GM12891 (cell line): ENCODE data around the gene PXMP4.

Experiments
- PAX5 ChIP-seq: IDR thresholded peaks from 2 replicates; pipeline ENCODE4 v1.6.1; 2011; ENCODE audit warnings: low read length, moderate library complexity, mild to moderate bottlenecking; ENCODE audit not compliant: insufficient read depth, severe bottlenecking
- POLR2A ChIP-seq: IDR thresholded peaks from 2 replicates; pipeline ENCODE4 v1.6.1; 2011; ENCODE audit warnings: low read depth, low read length, control low read depth
- POLR2AphosphoS5 ChIP-seq: IDR thresholded peaks from 2 replicates; pipeline ENCODE4 v1.6.1; 2011; ENCODE audit warnings: low read depth, low read length, control low read depth

GRCh38 chr20:33685328-33686099 is 34.6 kb downstream of the PXMP4 start:
- TF ChIP-seq POLR2AphosphoS5 (peak; percentile 61; the same call in 1 of the 2 replicates), POLR2A (no peak), PAX5 (no peak)
